Natural killer cell (primary cell): ENCODE data around the gene RNF17. TPM values are rescaled to one million over a fixed set of nuclear protein-coding genes. Genes with fewer than 3 reads are reported as not detected.

ENCODE experiments used
- ATAC-seq, 3 donors: fragments of 150-1000 bp in 2 of 3; fragments of 200-7000 bp in 1 of 3; cut with Tn5 transposase; 1 replicate in 1 of 3; 2 replicates in 2 of 3; pipeline ENCODE4 v1.10.0; 2021; ENCODE audit warnings: mild to moderate bottlenecking in 2 of 3, moderate library complexity in 2 of 3
- DNase-seq, 2 donors: peaks; one replicate each; pipeline versions ENCODE4 v3.0.0 to v3.0.0-alpha.2; 2013 to 2021; ENCODE audit warnings: mixed read lengths in 1 of 2
- H3K27ac ChIP-seq: one replicate; pipeline ENCODE4 v1.5.1; 2013; ENCODE audit warnings: mild to moderate bottlenecking, low read length
- H3K27me3 ChIP-seq: one replicate; pipeline ENCODE4 v1.6.1; 2013; ENCODE audit warnings: low read length; ENCODE audit not compliant: control insufficient read depth, insufficient read depth
- H3K36me3 ChIP-seq: one replicate; pipeline ENCODE4 v1.6.1; 2013; ENCODE audit warnings: low read length; ENCODE audit not compliant: control insufficient read depth, insufficient read depth
- H3K4me1 ChIP-seq: one replicate; pipeline ENCODE4 v1.6.1; 2013; ENCODE audit warnings: low read length; ENCODE audit not compliant: control insufficient read depth, insufficient read depth
- H3K4me3 ChIP-seq: one replicate; pipeline ENCODE4 v1.5.1; 2013; ENCODE audit warnings: low read length
- H3K9me3 ChIP-seq: one replicate; pipeline ENCODE4 v1.6.1; 2013; ENCODE audit warnings: low read length; ENCODE audit not compliant: control insufficient read depth, insufficient read depth
- H3K27ac Mint-ChIP-seq, 2 donors: one replicate each; pipeline ENCODE4 v1.8.0; 2022; ENCODE audit warnings: mild to moderate bottlenecking in 2 of 2, mixed read lengths in 2 of 2, moderate library complexity in 1 of 2
- H3K27me3 Mint-ChIP-seq, 2 donors: one replicate each; pipeline ENCODE4 v1.8.0; 2022; ENCODE audit warnings: low read depth in 2 of 2, mixed read lengths in 2 of 2
- H3K36me3 Mint-ChIP-seq: one replicate; pipeline ENCODE4 v1.8.0; 2022; ENCODE audit warnings: mixed read lengths
- H3K4me1 Mint-ChIP-seq, 2 donors: one replicate each; pipeline ENCODE4 v1.8.0; 2022; ENCODE audit warnings: mixed read lengths in 2 of 2
- H3K4me3 Mint-ChIP-seq: one replicate; pipeline ENCODE4 v1.8.0; 2022; ENCODE audit warnings: mild to moderate bottlenecking, moderate library complexity, mixed read lengths
- H3K9me3 Mint-ChIP-seq, 2 donors: one replicate each; pipeline ENCODE4 v1.8.0; 2022; ENCODE audit warnings: mixed read lengths in 2 of 2
- WGBS: methylation state at CpG from one replicate; pipeline ENCODE4 v1.1.7; 2013; ENCODE audit warnings: missing lambda C conversion rate; ENCODE audit not compliant: insufficient coverage; 5-methylcytosine and 5-hydroxymethylcytosine counted together
- intact Hi-C: fragments of 100-400 bp; cut with micrococcal nuclease; formaldehyde crosslinking; loops from one replicate; pipeline ENCODE4 v1.14.2; 2022
- total RNA-seq, 4 donors: library from RNA; stranded (reverse); fragments of 120-200 nt in 1 of 4; gene quantifications; one replicate each; pipeline versions ENCODE4 v1.2.3 to v1.2.4, GENCODE V29; 2013 to 2022
- TF ChIP-seq, protein P1 (sequence below): fragments of 200-600 bp; IDR thresholded peaks from one replicate; pipeline ENCODE4 v1.8.0; 2022; ENCODE audit warnings: antibody characterized with exemption

RNF17 gene
- total RNA-seq, 3 donors from 2014 or later (not counting 1 experiment from before 2014, with no cell fraction given) = not detected

DNA sequence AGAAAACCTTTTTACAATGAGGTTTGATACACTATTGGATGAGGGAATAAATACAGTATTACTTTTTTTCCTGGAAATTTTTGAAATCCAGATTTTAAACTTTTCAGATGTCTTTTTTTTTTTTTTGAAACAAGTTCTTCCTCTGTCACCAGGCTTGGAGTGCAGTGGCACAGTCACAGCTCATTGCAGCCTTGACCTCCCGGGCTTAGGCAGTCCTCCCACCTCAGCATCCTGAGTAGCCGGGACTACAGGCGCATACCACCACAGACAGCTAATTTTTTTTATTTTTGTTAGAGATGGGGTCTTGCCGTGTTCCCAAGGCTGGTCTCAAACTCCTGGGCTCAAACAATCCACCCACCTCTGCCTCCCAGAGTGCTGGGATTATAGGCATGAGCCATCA, 96.8 kb downstream of the RNF17 start:
- Histone ChIP-seq H3K36me3 (no peaks in the 10 kb centered on the region), H3K27ac (no peak overlapping the region), H3K27me3 (no peaks in the 10 kb centered on the region), H3K9me3 (no peaks in the 10 kb centered on the region), H3K4me1 (no peaks in the 10 kb centered on the region), H3K4me3 (no peak overlapping the region)
- no peaks in the 10 kb centered on the region for H3K9me3 Mint-ChIP-seq
- no peak overlapping the region for H3K27ac Mint-ChIP-seq
- H3K4me1 Mint-ChIP-seq = peaks cover 7 to 9% of the 10 kb centered on the region in 2 donors
- TF ChIP-seq, protein P1, sequence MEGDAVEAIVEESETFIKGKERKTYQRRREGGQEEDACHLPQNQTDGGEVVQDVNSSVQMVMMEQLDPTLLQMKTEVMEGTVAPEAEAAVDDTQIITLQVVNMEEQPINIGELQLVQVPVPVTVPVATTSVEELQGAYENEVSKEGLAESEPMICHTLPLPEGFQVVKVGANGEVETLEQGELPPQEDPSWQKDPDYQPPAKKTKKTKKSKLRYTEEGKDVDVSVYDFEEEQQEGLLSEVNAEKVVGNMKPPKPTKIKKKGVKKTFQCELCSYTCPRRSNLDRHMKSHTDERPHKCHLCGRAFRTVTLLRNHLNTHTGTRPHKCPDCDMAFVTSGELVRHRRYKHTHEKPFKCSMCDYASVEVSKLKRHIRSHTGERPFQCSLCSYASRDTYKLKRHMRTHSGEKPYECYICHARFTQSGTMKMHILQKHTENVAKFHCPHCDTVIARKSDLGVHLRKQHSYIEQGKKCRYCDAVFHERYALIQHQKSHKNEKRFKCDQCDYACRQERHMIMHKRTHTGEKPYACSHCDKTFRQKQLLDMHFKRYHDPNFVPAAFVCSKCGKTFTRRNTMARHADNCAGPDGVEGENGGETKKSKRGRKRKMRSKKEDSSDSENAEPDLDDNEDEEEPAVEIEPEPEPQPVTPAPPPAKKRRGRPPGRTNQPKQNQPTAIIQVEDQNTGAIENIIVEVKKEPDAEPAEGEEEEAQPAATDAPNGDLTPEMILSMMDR = no peak
- DNase-seq (no peak), ATAC-seq (no peak)
- intact Hi-C loops = no loop called here
- H3K27me3 Mint-ChIP-seq = peaks cover 6% of the 10 kb centered on the region in 2 donors
- 92% methylated on average over 2 of the region's 4 CpGs for WGBS
- no peak overlapping the region for H3K4me3 Mint-ChIP-seq
- H3K36me3 Mint-ChIP-seq = no peaks in the 10 kb centered on the region

DNA sequence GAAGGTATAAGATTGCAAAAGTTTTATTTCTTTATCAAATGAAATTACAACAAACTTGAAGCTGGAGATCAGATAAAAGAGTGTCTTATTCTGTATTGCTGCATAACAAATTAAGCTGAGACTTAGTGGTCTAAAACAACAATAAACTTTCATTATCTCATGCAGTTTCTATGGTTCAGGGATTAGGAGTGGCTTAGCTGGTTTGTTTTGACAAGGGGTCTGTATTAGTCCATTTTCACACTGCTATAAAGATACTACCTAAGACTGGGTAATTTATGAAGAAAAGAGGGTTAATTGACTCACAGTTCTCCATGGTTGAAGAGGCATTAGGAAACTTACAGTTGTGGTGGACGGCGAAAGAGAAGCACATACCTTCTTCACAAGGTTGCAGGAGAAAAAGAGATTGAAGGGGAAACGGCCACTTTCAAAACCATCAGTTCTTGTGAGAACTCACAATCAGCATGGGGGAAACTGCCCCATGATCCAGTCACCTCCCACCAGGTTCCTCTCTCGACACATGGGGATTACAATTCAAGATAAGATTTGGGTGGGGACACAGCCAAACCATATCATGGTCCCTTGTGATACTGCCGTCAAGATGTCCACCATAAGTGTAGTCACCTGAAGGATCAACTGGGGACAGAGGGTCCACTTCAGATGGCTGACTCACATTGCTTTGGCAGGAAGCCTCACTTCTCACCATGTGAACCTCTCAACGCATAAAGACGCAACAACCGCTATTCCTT, 97.8 kb downstream of the RNF17 start:
- H3K36me3 ChIP-seq = no peaks in the 10 kb centered on the region
- H3K4me3 ChIP-seq = no peak overlapping the region
- ATAC-seq = no peak
- no peaks in the 10 kb centered on the region for H3K9me3 Mint-ChIP-seq
- no peak overlapping the region for H3K4me3 Mint-ChIP-seq
- intact Hi-C loops = no loop called here
- TF ChIP-seq, protein P1 = no peak
- peaks cover 9 to 11% of the 10 kb centered on the region in 2 donors for H3K4me1 Mint-ChIP-seq
- no peaks in the 10 kb centered on the region for H3K36me3 Mint-ChIP-seq
- 87% methylated on average over 8 of the region's 8 CpGs for WGBS
- H3K27ac ChIP-seq = no peak overlapping the region
- no peak overlapping the region for H3K27ac Mint-ChIP-seq
- no peaks in the 10 kb centered on the region for H3K4me1 ChIP-seq
- peaks cover 3 to 6% of the 10 kb centered on the region in 2 donors for H3K27me3 Mint-ChIP-seq
- H3K27me3 ChIP-seq = no peaks in the 10 kb centered on the region
- DNase-seq = no peak
- no peaks in the 10 kb centered on the region for H3K9me3 ChIP-seq

DNA sequence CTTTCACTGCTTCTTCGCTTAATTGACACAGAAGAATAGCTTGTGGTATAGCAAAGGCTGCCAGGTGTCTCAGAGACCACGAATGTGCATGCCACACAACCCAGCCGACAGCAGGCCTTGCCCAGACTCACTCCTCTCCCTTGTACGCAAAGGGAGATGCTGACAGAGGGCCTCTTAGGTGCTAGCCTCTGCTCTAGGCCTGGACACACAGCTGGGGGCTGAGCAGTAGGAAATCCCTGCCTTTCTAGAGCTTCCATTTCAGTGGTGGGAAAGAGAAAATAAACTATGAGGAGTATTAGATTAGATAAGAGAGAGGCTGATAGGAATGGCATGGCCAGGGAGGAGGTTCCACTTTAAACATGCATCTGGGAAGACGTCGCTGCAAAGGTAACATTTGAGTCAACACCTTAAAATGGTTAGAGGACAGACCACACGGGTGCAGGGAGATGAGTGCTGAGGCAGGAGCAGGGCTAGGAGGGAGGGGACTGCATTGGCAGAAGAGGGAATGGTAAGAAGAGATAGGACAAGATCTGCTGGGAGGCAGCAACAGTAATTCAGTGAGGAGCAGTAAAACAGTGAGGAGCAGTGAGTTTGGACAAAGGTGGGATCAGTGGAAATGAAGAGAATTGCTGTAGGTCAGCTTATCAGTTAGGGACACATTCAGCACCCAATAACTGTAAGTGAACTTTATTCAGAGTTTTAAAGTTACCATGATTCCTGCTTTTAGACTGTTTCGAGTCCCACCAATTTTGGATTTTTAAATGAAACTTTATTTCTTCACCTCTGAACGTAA, 100.0 kb downstream of the RNF17 start:
- intact Hi-C loops = no loop called here

More for the DNA sequence above, 100.0 kb downstream of the RNF17 start:
- Mint-ChIP-seq H3K9me3 (no peaks in the 10 kb centered on the region), H3K27me3 (peaks cover 3 to 13% of the 10 kb centered on the region in 2 donors), H3K27ac (no peak overlapping the region), H3K4me1 (peaks cover 9 to 11% of the 10 kb centered on the region in 2 donors), H3K36me3 (no peaks in the 10 kb centered on the region), H3K4me3 (no peak overlapping the region)
- Histone ChIP-seq H3K27ac (no peak overlapping the region), H3K4me1 (no peaks in the 10 kb centered on the region), H3K27me3 (no peaks in the 10 kb centered on the region), H3K9me3 (no peaks in the 10 kb centered on the region), H3K36me3 (no peaks in the 10 kb centered on the region), H3K4me3 (no peak overlapping the region)
- 71% methylated on average over 7 of the region's 9 CpGs for WGBS
- ATAC-seq (peak in 1 of 3 donors; percentile 24), DNase-seq (no peak)
- TF ChIP-seq, protein P1 = no peak
